Epithelial cell of esophagus (primary cell): Measurements from ENCODE around the gene NMT1.

Experiments
- DNase-seq: peaks from one replicate; pipeline ENCODE4 v3.0.0; 2010; ENCODE audit warnings: low read depth
- H3K4me3 ChIP-seq: 2 replicates; pipeline ENCODE4 v1.5.1; 2011; ENCODE audit warnings: mild to moderate bottlenecking, low read length, control low read depth
- CTCF ChIP-seq: IDR thresholded peaks from 2 replicates; pipeline ENCODE4 v1.5.1; 2011; ENCODE audit warnings: low read depth, mild to moderate bottlenecking, low read length, control low read depth, inconsistent platforms; ENCODE audit not compliant: insufficient read depth; ENCODE audit errors: missing control alignments

NMT1 gene

GRCh38 chr17:45086391-45086790 lies 25.3 kb downstream of the NMT1 start:
- TF ChIP-seq CTCF = no peak
- no peak overlapping the region for H3K4me3 ChIP-seq
- DNase-seq = no peak

- no peak for DNase-seq
- H3K4me3 ChIP-seq = no peak overlapping the region
- TF ChIP-seq CTCF = no peak
These were observed 25.9 kb downstream of the NMT1 start for GRCh38 chr17:45086865-45087503.

- no peak overlapping the region for H3K4me3 ChIP-seq
- TF ChIP-seq CTCF = no peak
These were observed 26.4 kb downstream of the NMT1 start for GRCh38 chr17:45087504-45087975.

GRCh38 chr17:45087978-45088377 lies 26.9 kb downstream of the NMT1 start:
- H3K4me3 ChIP-seq = no peak overlapping the region
- no peak for TF ChIP-seq CTCF
- no peak for DNase-seq

More at GRCh38 chr17:45087504-45087975, 26.4 kb downstream of the NMT1 start:
- peak; percentile 55 for DNase-seq

GRCh38 chr17:45088741-45089140 lies 27.6 kb downstream of the NMT1 start:
- no peak for DNase-seq
- no peak for TF ChIP-seq CTCF
- H3K4me3 ChIP-seq = no peak overlapping the region

- DNase-seq = no peak
- no peak overlapping the region for H3K4me3 ChIP-seq
- TF ChIP-seq CTCF = no peak
These were observed 29.6 kb downstream of the NMT1 start for GRCh38 chr17:45090711-45091110.
